Measurements from ENCODE around the gene BMP10. TPM values are rescaled to one million over a fixed set of nuclear protein-coding genes. Genes with fewer than 3 reads are reported as not detected.
A peak's percentile ranks its signal among the peaks of the same experiment; 100 is the strongest.

The BMP10 gene, protein sequence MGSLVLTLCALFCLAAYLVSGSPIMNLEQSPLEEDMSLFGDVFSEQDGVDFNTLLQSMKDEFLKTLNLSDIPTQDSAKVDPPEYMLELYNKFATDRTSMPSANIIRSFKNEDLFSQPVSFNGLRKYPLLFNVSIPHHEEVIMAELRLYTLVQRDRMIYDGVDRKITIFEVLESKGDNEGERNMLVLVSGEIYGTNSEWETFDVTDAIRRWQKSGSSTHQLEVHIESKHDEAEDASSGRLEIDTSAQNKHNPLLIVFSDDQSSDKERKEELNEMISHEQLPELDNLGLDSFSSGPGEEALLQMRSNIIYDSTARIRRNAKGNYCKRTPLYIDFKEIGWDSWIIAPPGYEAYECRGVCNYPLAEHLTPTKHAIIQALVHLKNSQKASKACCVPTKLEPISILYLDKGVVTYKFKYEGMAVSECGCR
- under 1 TPM in 1 of 2 experiments, not detected in 1; 0.18 TPM for total RNA-seq

DNA sequence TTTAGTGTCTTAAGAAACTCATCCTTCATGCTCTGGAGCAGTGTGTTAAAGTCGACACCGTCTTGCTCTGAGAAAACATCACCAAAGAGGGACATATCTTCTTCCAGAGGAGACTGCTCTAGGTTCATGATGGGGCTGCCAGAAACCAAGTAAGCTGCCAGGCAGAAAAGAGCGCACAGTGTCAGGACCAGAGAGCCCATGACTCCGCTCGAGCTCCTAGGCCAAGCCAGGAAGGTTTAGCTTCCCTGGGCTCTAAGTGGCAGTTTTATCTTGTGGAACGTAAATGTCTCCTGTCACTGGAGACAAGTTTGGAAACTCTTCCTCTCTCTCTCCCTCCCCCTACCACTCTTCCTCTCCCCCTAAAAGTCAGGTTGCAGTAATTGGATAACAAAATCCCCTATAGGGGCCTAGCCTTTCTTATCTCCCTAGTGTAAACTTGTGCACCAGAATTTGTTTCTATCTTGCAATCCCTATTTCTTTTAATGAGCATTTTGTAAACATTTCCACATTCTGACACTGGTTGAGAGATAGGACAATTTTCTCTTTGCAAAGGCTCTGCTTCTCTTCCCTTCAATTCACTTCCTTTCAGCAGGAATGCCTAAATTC is at the start of gene BMP10:
TSS of gene BMP10 (minus strand) at position 239 of the 606 bp plus-strand sequence. CDS start at position 200, 39 bp downstream.
- Mint-ChIP-seq H3K4me1 (peaks cover 8% of the 10 kb centered on the region), H3K27ac (peak within 1 kb of the TSS; percentile 5), H3K4me3 (no peak within 1 kb of the TSS), H3K9me3 (no peaks in the 10 kb centered on the region), H3K27me3 (peaks cover 4% of the 10 kb centered on the region), H3K36me3 (ENCODE audit: low read depth) (no peaks in the 10 kb centered on the region)
- DNase-seq, result no peak
- POLR2A ChIA-PET, result interaction anchor here (0.6 kb wide), 1 partner anchor 204 kb away, joined by 4 read pairs; no protein-coding TSS in a partner anchor
- CTCF ChIA-PET, result no interaction called here

DNA sequence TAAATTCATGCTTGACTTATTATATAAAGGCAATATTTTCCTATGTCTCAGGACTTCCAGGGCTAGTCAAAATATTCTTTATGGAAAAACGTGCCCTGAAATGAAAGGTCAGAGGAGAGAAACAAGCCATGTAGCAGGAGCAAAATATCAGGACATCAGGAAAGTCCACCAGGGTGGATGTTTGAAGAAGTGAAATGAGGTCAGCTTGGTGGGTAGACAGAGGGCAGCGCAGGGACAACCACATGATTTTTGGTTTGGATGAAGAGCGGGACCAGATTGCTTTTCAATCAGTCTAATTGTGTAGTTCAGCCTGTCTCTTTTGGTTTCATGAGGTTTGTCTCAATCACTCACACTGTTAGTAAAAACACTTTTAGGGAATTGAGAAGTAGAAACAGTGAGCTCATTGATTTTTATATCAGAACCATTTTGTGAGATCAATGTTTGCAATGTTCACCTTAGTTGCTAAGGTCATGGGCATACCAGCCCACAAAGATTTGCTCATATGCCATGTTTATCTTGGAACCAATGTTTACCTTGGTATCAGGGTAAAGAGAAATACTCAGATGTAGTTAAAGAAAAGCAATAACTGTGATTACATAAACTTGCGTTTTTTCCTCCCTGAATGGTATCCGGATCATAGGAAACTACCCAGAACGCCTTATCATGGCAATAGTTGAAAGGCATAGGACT is 49.4 kb upstream of the BMP10 start:
- CTCF ChIA-PET, result interaction anchor here (1.0 to 2.6 kb wide), 3 partner anchors 79 to 457 kb away, joined by 3 to 10 read pairs (median 3); no protein-coding TSS in a partner anchor

DNA sequence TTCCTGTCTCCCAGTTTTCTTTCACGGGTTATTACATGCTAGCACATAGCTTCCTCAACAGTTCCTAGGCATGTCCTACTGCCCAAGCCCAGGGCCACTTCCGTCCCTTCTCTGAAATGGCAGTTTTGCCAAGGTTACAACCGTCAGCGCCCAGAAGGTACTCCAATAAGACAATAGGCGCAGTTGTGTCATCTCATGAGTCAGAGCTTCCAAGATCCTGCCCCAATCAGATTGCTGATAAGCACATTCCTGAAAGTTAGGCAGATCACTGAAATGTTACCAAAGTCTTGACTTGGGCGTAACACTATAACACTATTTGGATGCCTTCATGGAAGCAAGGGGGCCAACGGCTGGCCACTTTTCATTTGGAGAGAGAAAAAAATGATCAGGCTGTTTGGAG is 47.3 kb upstream of the BMP10 start:
- no peaks in the 10 kb centered on the region for H3K27me3 Mint-ChIP-seq
- ChIA-PET CTCF (interaction anchor here (0.8 to 1.6 kb wide), 3 partner anchors 9 to 431 kb away, joined by 3 read pairs; no protein-coding TSS in a partner anchor), POLR2A (no interaction called here)
- no peaks in the 10 kb centered on the region for H3K9me3 Mint-ChIP-seq
- peaks cover 14% of the 10 kb centered on the region for H3K4me1 Mint-ChIP-seq
- H3K4me3 Mint-ChIP-seq, result no peak overlapping the region
- H3K36me3 Mint-ChIP-seq (ENCODE audit: low read depth), result no peaks in the 10 kb centered on the region
- H3K27ac Mint-ChIP-seq, result no peak overlapping the region
- DNase-seq, result no peak

More for the DNA sequence above, 49.4 kb upstream of the BMP10 start:
- no peaks in the 10 kb centered on the region for H3K36me3 Mint-ChIP-seq (ENCODE audit: low read depth)
- no peak overlapping the region for H3K27ac Mint-ChIP-seq
- H3K4me1 Mint-ChIP-seq, result peaks cover 16% of the 10 kb centered on the region
- DNase-seq, result no peak
- H3K9me3 Mint-ChIP-seq, result no peaks in the 10 kb centered on the region
- H3K4me3 Mint-ChIP-seq, result no peak overlapping the region
- POLR2A ChIA-PET, result no interaction called here
- peaks cover 2% of the 10 kb centered on the region for H3K27me3 Mint-ChIP-seq

DNA sequence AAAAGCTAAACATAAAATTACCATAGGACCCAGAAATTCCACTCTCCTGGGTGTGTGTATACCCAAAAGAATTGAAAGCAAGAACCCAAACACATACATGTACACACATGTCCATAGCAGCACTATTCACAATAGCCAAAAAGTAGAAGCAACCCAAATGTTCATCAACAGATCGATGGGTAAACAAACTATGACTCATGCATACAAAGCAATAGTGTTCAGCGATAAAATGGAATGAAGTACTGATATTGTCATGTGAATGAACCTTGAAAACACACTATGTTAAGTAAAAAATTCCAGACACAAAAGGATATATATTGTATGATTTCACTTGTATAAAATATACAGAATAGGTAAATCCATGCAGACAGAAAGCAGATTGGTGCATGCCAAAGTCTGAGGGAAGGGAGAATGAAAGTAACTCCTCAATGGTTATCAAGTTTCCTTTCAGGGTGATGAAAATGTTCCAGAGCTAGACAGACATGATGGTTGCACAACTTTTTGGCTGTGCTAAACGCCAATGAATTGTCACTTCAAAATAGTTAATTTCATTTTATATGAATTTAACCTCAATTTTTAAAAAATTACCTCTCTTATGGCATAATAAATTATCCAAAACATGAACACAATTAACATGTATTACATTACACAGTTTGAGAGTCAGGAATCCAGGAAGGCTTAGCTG is 46.0 kb upstream of the BMP10 start:
- Mint-ChIP-seq H3K36me3 (ENCODE audit: low read depth) (no peaks in the 10 kb centered on the region), H3K27me3 (no peaks in the 10 kb centered on the region), H3K9me3 (no peaks in the 10 kb centered on the region), H3K4me3 (no peak overlapping the region), H3K4me1 (peaks cover 14% of the 10 kb centered on the region), H3K27ac (no peak overlapping the region)
- ChIA-PET POLR2A (no interaction called here), CTCF (interaction anchor here (0.6 to 0.9 kb wide), 2 partner anchors 208 to 429 kb away, joined by 3 read pairs; no protein-coding TSS in a partner anchor)
- no peak for DNase-seq

DNA sequence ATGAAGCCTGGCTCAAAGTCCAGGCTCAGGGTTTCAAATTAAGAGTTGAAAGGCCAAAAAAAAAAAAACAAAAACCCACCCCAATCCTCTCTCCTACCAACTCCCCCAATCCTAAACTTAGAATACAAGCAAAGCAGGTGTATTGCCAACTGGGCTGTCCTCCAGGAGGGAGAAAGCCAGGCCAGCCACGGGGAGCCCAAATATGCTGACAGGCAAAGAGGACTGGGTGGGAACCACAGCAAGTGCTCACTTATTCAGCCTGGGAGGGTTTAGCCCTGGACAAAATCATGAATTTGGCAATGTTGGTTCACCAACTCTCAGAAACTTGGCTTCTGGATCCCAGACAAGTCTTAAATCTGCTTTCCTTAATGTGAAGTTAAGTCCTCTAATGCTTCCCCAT is 45.0 kb upstream of the BMP10 start:
- Mint-ChIP-seq H3K4me1 (peaks cover 14% of the 10 kb centered on the region), H3K27me3 (no peaks in the 10 kb centered on the region), H3K27ac (no peak overlapping the region), H3K9me3 (no peaks in the 10 kb centered on the region), H3K36me3 (ENCODE audit: low read depth) (no peaks in the 10 kb centered on the region), H3K4me3 (no peak overlapping the region)
- DNase-seq, result no peak
- POLR2A ChIA-PET, result no interaction called here
- CTCF ChIA-PET, result interaction anchor here (0.6 kb wide), 1 partner anchor 428 kb away, joined by 3 read pairs; no protein-coding TSS in a partner anchor

DNA sequence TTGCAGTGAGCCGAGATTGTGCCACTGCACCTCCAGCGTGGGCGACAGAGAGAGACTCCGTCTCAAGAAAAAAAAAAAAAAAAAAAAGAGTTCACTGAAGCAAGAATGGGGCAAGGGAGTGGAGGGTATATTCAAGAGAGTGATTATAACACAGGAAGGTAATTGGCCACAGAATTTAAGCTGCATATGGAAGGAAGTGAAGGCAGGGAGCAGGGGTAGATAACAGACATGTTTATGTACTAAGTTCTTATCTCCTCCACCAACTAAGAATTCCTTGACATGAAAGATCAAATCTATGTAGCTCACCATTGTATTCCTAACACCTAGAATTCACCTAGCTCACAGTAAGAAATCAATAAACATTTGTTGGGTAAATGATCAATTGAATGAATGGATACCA is 44.2 kb upstream of the BMP10 start:
- Mint-ChIP-seq H3K4me1 (peaks cover 17% of the 10 kb centered on the region), H3K36me3 (ENCODE audit: low read depth) (no peaks in the 10 kb centered on the region), H3K27ac (no peak overlapping the region), H3K4me3 (no peak overlapping the region), H3K9me3 (no peaks in the 10 kb centered on the region), H3K27me3 (no peaks in the 10 kb centered on the region)
- ChIA-PET POLR2A (interaction anchor here (4.6 kb wide), 1 partner anchor 9 kb away, joined by 15 read pairs; no protein-coding TSS in a partner anchor), CTCF (interaction anchor here (0.7 to 1.1 kb wide), 3 partner anchors 10 to 549 kb away, joined by 3 to 7 read pairs (median 6); no protein-coding TSS in a partner anchor)
- no peak for DNase-seq

DNA sequence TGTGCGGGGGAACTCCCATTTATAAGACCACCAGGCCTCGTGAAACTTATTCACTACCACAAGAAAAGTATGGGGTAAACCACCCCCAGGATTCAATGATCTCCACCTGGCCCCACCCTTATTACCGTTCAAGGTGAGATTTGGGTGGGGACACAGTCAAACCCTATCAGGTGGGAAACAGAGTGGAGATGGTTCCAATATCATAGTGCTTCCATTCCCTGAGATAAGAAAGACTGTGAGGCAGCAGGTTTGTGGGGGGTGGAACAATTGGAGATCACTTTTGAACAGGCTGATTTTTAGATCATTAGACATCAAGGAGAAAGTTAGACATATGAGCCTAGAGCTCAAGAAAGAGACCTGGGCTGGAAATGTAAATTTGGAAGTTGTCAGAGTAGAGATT is 42.2 kb upstream of the BMP10 start:
- no peak for DNase-seq
- H3K27me3 Mint-ChIP-seq, result no peaks in the 10 kb centered on the region
- H3K36me3 Mint-ChIP-seq (ENCODE audit: low read depth), result no peaks in the 10 kb centered on the region
- ChIA-PET POLR2A (interaction anchor here (0.9 to 4.6 kb wide), 9 partner anchors 11 to 448 kb away, joined by 3 to 15 read pairs (median 5); partner anchors contain the start of genes APLF, ARHGAP25 and FBXO48), CTCF (interaction anchor here (1.1 to 3.6 kb wide), 7 partner anchors 12 to 426 kb away, joined by 3 to 38 read pairs (median 8); no protein-coding TSS in a partner anchor)
- H3K4me3 Mint-ChIP-seq, result no peak overlapping the region
- H3K9me3 Mint-ChIP-seq, result no peaks in the 10 kb centered on the region
- H3K4me1 Mint-ChIP-seq, result peaks cover 36% of the 10 kb centered on the region
- H3K27ac Mint-ChIP-seq, result no peak overlapping the region

DNA sequence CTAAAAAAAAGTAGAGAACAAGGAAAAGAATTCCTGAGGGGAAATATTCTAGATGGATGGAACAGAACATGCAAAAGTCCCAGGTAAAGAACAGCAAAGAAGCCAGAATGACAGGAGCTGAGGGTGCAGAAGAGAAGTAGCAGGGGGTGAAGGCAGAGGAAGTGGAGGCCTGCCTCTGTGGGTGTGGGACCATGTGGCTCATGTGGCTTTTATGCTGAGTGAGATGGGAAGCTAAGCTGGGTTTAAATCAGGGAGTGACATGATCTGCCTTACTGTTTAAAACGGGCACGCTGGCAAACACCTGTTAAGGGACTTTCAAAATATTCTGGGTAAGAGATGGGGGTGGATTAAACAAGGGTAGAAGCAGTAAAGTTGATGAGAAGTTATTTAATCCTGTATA is 41.5 kb upstream of the BMP10 start:
- ChIA-PET CTCF (interaction anchor here (0.9 to 3.6 kb wide), 10 partner anchors 12 to 449 kb away, joined by 3 to 38 read pairs (median 4); no protein-coding TSS in a partner anchor), POLR2A (interaction anchor here (0.7 to 4.6 kb wide), 13 partner anchors 12 to 447 kb away, joined by 3 to 15 read pairs (median 4); partner anchors contain the start of genes APLF, ARHGAP25 and FBXO48)
- peak; percentile 80 for DNase-seq
- no peaks in the 10 kb centered on the region for H3K36me3 Mint-ChIP-seq (ENCODE audit: low read depth)
- no peak overlapping the region for H3K4me3 Mint-ChIP-seq
- peaks cover 42% of the 10 kb centered on the region for H3K4me1 Mint-ChIP-seq
- H3K27ac Mint-ChIP-seq, result no peak overlapping the region
- H3K27me3 Mint-ChIP-seq, result no peaks in the 10 kb centered on the region
- no peaks in the 10 kb centered on the region for H3K9me3 Mint-ChIP-seq

DNA sequence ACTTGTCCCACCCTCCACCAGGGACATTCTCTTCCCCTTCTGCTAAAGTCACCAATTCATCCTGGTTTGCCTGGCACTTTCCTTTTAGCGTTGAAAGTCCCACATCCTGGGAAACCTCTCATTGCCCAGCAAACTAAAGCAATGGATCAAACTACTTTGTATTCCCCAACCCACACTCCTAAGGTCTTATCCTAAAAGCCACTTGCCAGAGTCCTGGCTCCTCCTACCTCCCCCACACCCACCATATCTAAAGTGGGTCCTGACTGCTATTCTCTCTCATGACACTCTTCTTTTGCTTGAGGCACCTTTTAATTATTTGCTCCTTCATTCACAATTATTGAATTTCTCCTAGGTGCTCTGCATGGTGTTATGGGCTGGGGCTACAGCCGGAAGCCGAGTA is 40.9 kb upstream of the BMP10 start:
- POLR2A ChIA-PET, result interaction anchor here (0.6 to 4.6 kb wide), 13 partner anchors 13 to 446 kb away, joined by 3 to 15 read pairs (median 3); partner anchors contain the start of genes APLF, ARHGAP25 and FBXO48
- CTCF ChIA-PET, result interaction anchor here (0.9 to 3.6 kb wide), 12 partner anchors 13 to 449 kb away, joined by 3 to 38 read pairs (median 4); no protein-coding TSS in a partner anchor
- Mint-ChIP-seq H3K27ac (no peak overlapping the region), H3K9me3 (no peaks in the 10 kb centered on the region), H3K27me3 (no peaks in the 10 kb centered on the region), H3K4me1 (peaks cover 48% of the 10 kb centered on the region), H3K4me3 (no peak overlapping the region), H3K36me3 (ENCODE audit: low read depth) (peaks cover 3% of the 10 kb centered on the region)
- DNase-seq, result no peak

DNA sequence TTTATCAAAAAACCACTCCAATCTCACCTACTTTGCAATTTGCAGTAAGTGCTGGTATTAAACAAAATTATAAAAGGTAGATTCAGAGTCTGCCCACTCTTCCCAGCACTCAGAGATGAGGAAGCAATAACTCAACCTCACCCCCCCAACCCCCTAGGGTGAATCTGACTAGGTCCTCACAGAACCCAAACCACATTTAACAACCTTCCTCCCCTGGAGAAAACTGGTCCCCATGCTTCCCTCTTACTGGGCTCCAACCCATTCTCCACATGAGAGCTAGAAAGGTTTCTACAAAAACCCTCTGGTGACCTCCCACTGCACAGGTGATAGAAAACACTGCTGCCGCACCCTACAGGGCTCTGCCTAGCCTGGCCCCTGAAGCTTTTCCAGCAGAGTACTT is 40.5 kb upstream of the BMP10 start:
- peaks cover 4% of the 10 kb centered on the region for H3K36me3 Mint-ChIP-seq (ENCODE audit: low read depth)
- H3K9me3 Mint-ChIP-seq, result no peaks in the 10 kb centered on the region
- CTCF ChIA-PET, result interaction anchor here (1.1 to 3.6 kb wide), 7 partner anchors 13 to 448 kb away, joined by 3 to 38 read pairs (median 4); no protein-coding TSS in a partner anchor
- POLR2A ChIA-PET, result interaction anchor here (0.6 to 4.6 kb wide), 9 partner anchors 13 to 446 kb away, joined by 3 to 15 read pairs (median 3); partner anchors contain the start of genes APLF and FBXO48
- H3K27me3 Mint-ChIP-seq, result no peaks in the 10 kb centered on the region
- DNase-seq, result no peak
- no peak overlapping the region for H3K27ac Mint-ChIP-seq
- peaks cover 50% of the 10 kb centered on the region for H3K4me1 Mint-ChIP-seq
- no peak overlapping the region for H3K4me3 Mint-ChIP-seq

DNA sequence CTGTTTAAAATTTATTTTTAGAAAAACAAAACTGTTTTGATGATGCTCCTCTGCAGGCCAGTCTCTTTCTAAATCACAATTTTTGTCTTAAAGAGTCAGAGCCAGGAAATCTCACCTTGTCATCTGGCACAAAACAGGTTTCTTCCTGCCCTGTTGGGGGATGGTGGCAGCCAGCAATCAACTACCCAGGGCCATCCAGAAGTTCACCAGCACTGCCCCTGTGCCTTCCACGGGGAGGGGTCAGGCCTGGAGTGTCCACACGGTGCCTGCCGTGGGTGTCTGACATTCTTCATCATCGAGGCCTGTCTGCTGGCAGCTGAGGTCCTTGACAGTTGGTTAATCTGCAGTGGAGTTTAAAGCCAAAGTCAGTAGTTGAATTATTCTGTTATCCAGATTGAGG is 40.0 kb upstream of the BMP10 start:
- POLR2A ChIA-PET, result interaction anchor here (0.6 to 4.6 kb wide), 7 partner anchors 13 to 445 kb away, joined by 3 to 15 read pairs (median 3); partner anchors contain the start of genes APLF and FBXO48
- peak overlapping the region; percentile 52 for H3K27ac Mint-ChIP-seq
- peak; percentile 32 for DNase-seq

More for the DNA sequence above, 40.0 kb upstream of the BMP10 start:
- H3K9me3 Mint-ChIP-seq, result no peaks in the 10 kb centered on the region
- H3K36me3 Mint-ChIP-seq (ENCODE audit: low read depth), result peaks cover 5% of the 10 kb centered on the region
- H3K4me1 Mint-ChIP-seq, result peaks cover 50% of the 10 kb centered on the region
- CTCF ChIA-PET, result interaction anchor here (1.1 to 3.6 kb wide), 6 partner anchors 14 to 202 kb away, joined by 3 to 38 read pairs (median 8); no protein-coding TSS in a partner anchor
- H3K4me3 Mint-ChIP-seq, result no peak overlapping the region
- H3K27me3 Mint-ChIP-seq, result no peaks in the 10 kb centered on the region
